K562 (cell line): Measurements from ENCODE around the gene FMOD. TPM values are rescaled to one million over a fixed set of nuclear protein-coding genes. Genes with fewer than 3 reads are reported as not detected.

Experiments used
- ATAC-seq: fragments of 200-7000 bp; cut with Tn5 transposase; 3 replicates; pipeline ENCODE4 v1.9.1; 2020; ENCODE audit warnings: moderate library complexity
- BruUV-seq: library from RNA; stranded (reverse); fragments of 400-500 nt; replicated peaks from 2 replicates; lab custom pipeline; 2021; lab: Mats Ljungman, UMichigan
- CTCF ChIA-PET: fragments of 300-600 bp; formaldehyde crosslinking; extraction: SDS; loops from one replicate; lab custom pipeline; 2021; ENCODE audit warnings: low intra/inter-chr PET ratio; lab: Yijun Ruan, JAX
- POLR2A ChIA-PET: fragments of 300-600, 350-650 bp; sonication (Branson Sonifier 250); formaldehyde crosslinking; extraction: SDS; loops from one replicate; lab custom pipeline; 2021; ENCODE audit warnings: antibody characterized with exemption, inconsistent platforms; lab: Yijun Ruan, JAX
- DNase-seq, 4 experiments: peaks; one replicate each; pipeline versions ENCODE4 v3.0.0 to v3.0.0-alpha.2; 2011 to 2018; ENCODE audit warnings: low spot score in 3 of 4, mixed read lengths in 3 of 4; ENCODE audit errors: extremely low read depth in 1 of 4
- FAIRE-seq: peaks from 2 replicates; lab custom pipeline; 2011; peaks lifted over from hg19 to GRCh38; lab: Jason Lieb, UNC
- H2AFZ ChIP-seq: 2 replicates; pipeline ENCODE4 v1.6.0; 2011; ENCODE audit warnings: low read depth, low read length, control low read depth, inconsistent platforms
- H3K27ac ChIP-seq: fragments of 200-600 bp; 3 replicates; pipeline ENCODE4 v1.8.0; 2011; ENCODE audit warnings: low read depth, mild to moderate bottlenecking, control low read depth, inconsistent platforms, low read length, moderate library complexity, mixed read lengths; ENCODE audit errors: extremely low read depth
- H3K27me3 ChIP-seq, 2 experiments: fragments of 300-600 bp in 1 of 2; 2 replicates in 1 of 2; 3 replicates in 1 of 2; pipeline versions ENCODE4 v1.6.0 to v1.8.0; 2011; ENCODE audit warnings: inconsistent platforms in 2 of 2, low read length in 2 of 2, mild to moderate bottlenecking in 1 of 2, mixed read lengths in 1 of 2, moderate library complexity in 1 of 2; ENCODE audit not compliant: control insufficient read depth in 2 of 2, insufficient read depth in 2 of 2
- H3K36me3 ChIP-seq: fragments of 300-600 bp; 3 replicates; pipeline ENCODE4 v1.8.0; 2011; ENCODE audit warnings: mild to moderate bottlenecking, low read length, inconsistent platforms; ENCODE audit not compliant: control insufficient read depth, insufficient read depth
- H3K4me1 ChIP-seq, 2 experiments: fragments of 200-600 bp in 1 of 2; replicated peaks in 1 of 2; 2 replicates in 1 of 2; 3 replicates in 1 of 2; pipeline versions ENCODE4 v1.5.1 to v1.8.0; 2011; ENCODE audit warnings: inconsistent platforms in 2 of 2, low read length in 2 of 2, mild to moderate bottlenecking in 1 of 2, mixed read lengths in 1 of 2, moderate library complexity in 1 of 2; ENCODE audit not compliant: control insufficient read depth in 2 of 2, insufficient read depth in 2 of 2
- H3K4me2 ChIP-seq: 2 replicates; pipeline ENCODE4 v1.6.1; 2011; ENCODE audit warnings: low read length, control low read depth, inconsistent platforms, mixed read lengths; ENCODE audit not compliant: insufficient read depth
- H3K4me3 ChIP-seq: fragments of 200-600 bp; sonication (generic), shearing (Covaris generic); 2 replicates; pipeline ENCODE4 v1.5.1; 2016; ENCODE audit warnings: control low read depth, inconsistent platforms
- H3K79me2 ChIP-seq: fragments of 200-600 bp; 3 replicates; pipeline ENCODE4 v1.8.0; 2011; ENCODE audit warnings: low read length, inconsistent platforms; ENCODE audit not compliant: control insufficient read depth, insufficient read depth
- H3K9ac ChIP-seq, 2 experiments: 2 replicates each; pipeline versions ENCODE4 v1.6.0 to v1.6.1; 2011; ENCODE audit warnings: low read depth in 2 of 2, low read length in 2 of 2, control low read depth in 1 of 2, inconsistent platforms in 1 of 2, mild to moderate bottlenecking in 1 of 2, mixed read lengths in 1 of 2; ENCODE audit not compliant: insufficient read depth in 1 of 2
- H3K9me1 ChIP-seq: one replicate; pipeline ENCODE4 v1.6.0; 2011; ENCODE audit warnings: inconsistent platforms, mild to moderate bottlenecking, low read length, moderate library complexity; ENCODE audit not compliant: control insufficient read depth, insufficient read depth
- H3K9me3 ChIP-seq: replicated peaks from 2 replicates; pipeline ENCODE4 v1.5.1; 2011; ENCODE audit warnings: low read depth, low read length, inconsistent platforms; ENCODE audit not compliant: control insufficient read depth, insufficient read depth
- H4K20me1 ChIP-seq: replicated peaks from 2 replicates; pipeline ENCODE4 v1.6.1; 2011; ENCODE audit warnings: low read length, inconsistent platforms, mixed read lengths; ENCODE audit not compliant: control insufficient read depth, insufficient read depth
- DPF2 ChIP-seq: fragments of 450-650 bp; IDR thresholded peaks from 2 replicates; pipeline ENCODE4 v1.6.1; 2016
- FOSL1 ChIP-seq: fragments of 200-800 bp; sonication (Bioruptor generic); conservative IDR thresholded peaks from 2 replicates; pipeline ENCODE4 v1.6.1; 2016; ENCODE audit warnings: missing genetic modification characterization, missing compliant biosample characterization
- GABPA ChIP-seq: fragments of 200-800 bp; sonication (Bioruptor generic); conservative IDR thresholded peaks from 2 replicates; pipeline ENCODE4 v1.6.1; 2016; ENCODE audit warnings: low read depth, missing genetic modification characterization, missing compliant biosample characterization
- MYC ChIP-seq, 2 experiments: fragments of 250-450 bp in 1 of 2; sonication (Bioruptor Pico) in 1 of 2; IDR thresholded peaks; 2 replicates each; pipeline versions ENCODE4 v1.5.1 to v1.6.1; 2012 to 2021; ENCODE audit warnings: low read depth in 2 of 2, borderline replicate concordance in 1 of 2, improper control_type of control experiment in 1 of 2, low read length in 1 of 2, mild to moderate bottlenecking in 1 of 2, moderate library complexity in 1 of 2
- RNF2 ChIP-seq: sonication (generic); IDR thresholded peaks from 2 replicates; pipeline ENCODE4 v1.6.1; 2016
- TCF3 ChIP-seq: sonication (generic); formaldehyde crosslinking; IDR thresholded peaks from 2 replicates; pipeline ENCODE4 v1.4.0; 2020; ENCODE audit warnings: mild to moderate bottlenecking, missing genetic modification reagents
- ZNF134 ChIP-seq: fragments of 250-450 bp; sonication (Bioruptor Pico); conservative IDR thresholded peaks from 2 replicates; pipeline ENCODE4 v1.4.0; 2020
- ZNF311 ChIP-seq: fragments of 250-450 bp; sonication (Bioruptor Pico); IDR thresholded peaks from 2 replicates; pipeline ENCODE4 v1.4.0; 2020; ENCODE audit warnings: mild to moderate bottlenecking, moderate library complexity
- ZNF444 ChIP-seq: fragments of 250-450 bp; sonication (Bioruptor Pico); IDR thresholded peaks from 2 replicates; pipeline ENCODE4 v1.4.0; 2020; ENCODE audit warnings: mild to moderate bottlenecking, moderate library complexity
- WGBS: fragments of 100-300 bp; shearing (Covaris generic); methylation state at CpG from one replicate; pipeline ENCODE4 v1.1.6; 2016; ENCODE audit warnings: low coverage, mixed read lengths; ENCODE audit not compliant: insufficient coverage; ENCODE audit errors: missing lambda C conversion rate; 5-methylcytosine and 5-hydroxymethylcytosine counted together
- in situ Hi-C: fragments of 300-500 bp; cut with MboI; formaldehyde crosslinking; loops from 4 replicates; pipeline ENCODE4 v1.15.0; 2018; ENCODE audit warnings: inconsistent platforms, mixed read lengths
- intact Hi-C: fragments of 100-400 bp; cut with micrococcal nuclease; formaldehyde crosslinking; loops from 2 replicates; pipeline ENCODE4 v1.14.2; 2022
- polyA plus RNA-seq, 8 experiments: library from polyadenylated mRNA; depleted of rRNA in 4 of 8; stranded (reverse) in 5 of 8; unstranded in 3 of 8; fragments of >200 nt; fragmentation: Nextera tagmentation in 2 of 8; fragmentation: Illumina TruSeq in 1 of 8; extraction: Ambion mirVana in 2 of 8; extraction: Trizol in 1 of 8; gene quantifications; 2 replicates each; pipeline versions ENCODE4 v1.2.1 to v1.2.3, GENCODE V29; 2011 to 2014; ENCODE audit warnings: inconsistent platforms in 1 of 8, missing spikeins in 1 of 8
- total RNA-seq, 7 experiments: library from RNA; depleted of rRNA in 6 of 7; stranded (reverse); fragments of >200 nt in 6 of 7; fragmentation: Illumina TruSeq in 2 of 7; extraction: Trizol in 2 of 7; gene quantifications; 2 replicates each; pipeline versions ENCODE4 v1.2.1 to v1.2.3, GENCODE V29; 2011 to 2021; ENCODE audit warnings: low replicate concordance in 1 of 7
- TF ChIP-seq, protein P1 (sequence below): sonication (generic); formaldehyde crosslinking; IDR thresholded peaks from 2 replicates; pipeline ENCODE4 v1.8.0; 2023; ENCODE audit warnings: missing genetic modification reagents, mild to moderate bottlenecking, borderline replicate concordance
- TF ChIP-seq, protein P2 (sequence below), 2 experiments: fragments of 150-350 bp in 1 of 2; IDR thresholded peaks; 2 replicates each; pipeline ENCODE4 v1.6.1; 2012 to 2016; ENCODE audit warnings: low read depth in 2 of 2, low read length in 2 of 2, mild to moderate bottlenecking in 1 of 2, moderate library complexity in 1 of 2

Gene FMOD
- total and polyA plus RNA-seq, 9 of the 15 experiments (the other 6 are each of a cell fraction or from before 2014, with no cell fraction given), result 0.03 to 0.13 (median 0.03) TPM; not detected in 6

DNA sequence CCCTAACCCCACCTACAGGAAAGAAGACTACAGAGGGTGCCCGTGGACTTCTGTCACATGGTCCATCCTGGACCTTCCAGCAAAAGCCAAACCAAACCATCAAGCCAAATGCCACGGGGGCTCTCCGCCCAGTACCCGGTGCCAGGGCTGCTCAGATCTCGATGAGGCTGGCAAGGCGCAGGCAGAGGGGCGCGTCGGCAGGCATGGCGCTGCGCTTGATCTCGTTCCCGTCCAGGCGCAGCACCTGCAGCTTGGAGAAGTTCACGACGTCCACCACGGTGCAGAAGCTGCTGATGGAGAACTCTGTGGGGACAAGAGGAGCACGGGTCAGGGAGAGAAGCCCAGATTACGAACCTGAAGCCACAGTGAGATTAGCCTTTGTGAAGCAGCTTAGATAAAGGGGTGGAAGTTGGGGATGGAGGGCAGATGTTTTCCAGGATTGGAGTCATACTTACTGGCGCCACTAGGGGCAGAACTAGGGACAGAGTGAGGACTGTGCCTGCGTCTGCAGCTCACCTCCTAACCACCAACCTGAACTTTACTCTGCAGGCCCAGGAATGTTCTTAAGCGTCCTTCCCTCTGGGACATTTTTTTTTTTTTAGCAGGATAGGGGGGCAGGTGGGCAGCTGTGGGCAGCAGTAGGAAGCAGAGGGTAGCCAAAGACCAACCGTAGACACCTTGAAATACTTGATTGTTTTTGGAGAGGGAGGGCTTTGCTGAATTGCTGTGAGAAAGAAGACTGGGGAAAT, 8.6 kb downstream of the FMOD start:
- DNase-seq (peak; percentile 78 to 87 (median 84)), ATAC-seq (peak; percentile 91), FAIRE-seq (peak; percentile 93)
- peaks cover 39 to 61% of the 10 kb centered on the region in 2 experiments for H3K27me3 ChIP-seq
- no peaks in the 10 kb centered on the region for H3K36me3 ChIP-seq
- H3K79me2 ChIP-seq, result no peaks in the 10 kb centered on the region
- peaks cover 0 to 4% of the 10 kb centered on the region in 2 experiments; a peak in 3 of 5 replicates for H3K4me1 ChIP-seq
- no peak overlapping the region for H3K27ac ChIP-seq
- ChIA-PET POLR2A (interaction anchor here (0.7 to 1.6 kb wide), 6 partner anchors 12 to 135 kb away, joined by 3 to 8 read pairs (median 4); no protein-coding TSS in a partner anchor), CTCF (interaction anchor here (0.6 to 8.9 kb wide), 5 partner anchors 9 to 145 kb away, joined by 3 to 226 read pairs (median 8); no protein-coding TSS in a partner anchor)
- no peak overlapping the region for H3K4me2 ChIP-seq
- WGBS, result 22% methylated on average over 23 of the region's 23 CpGs
- H2AFZ ChIP-seq, result no peak overlapping the region
- H4K20me1 ChIP-seq, result peaks cover 6% of the 10 kb centered on the region; the same call in 1 of the 2 replicates
- intact Hi-C loops, result loop anchor here (5.0 kb wide), 1 partner anchor 360 kb away; no protein-coding TSS in a partner anchor
- in situ Hi-C loops, result loop anchor here (5.0 kb wide), 2 partner anchors 100 to 145 kb away; no protein-coding TSS in a partner anchor
- peak overlapping the region in 1 of 2 experiments; percentile 17; a peak in 1 of 4 replicates for H3K9ac ChIP-seq
- no peaks in the 10 kb centered on the region for H3K9me3 ChIP-seq
- H3K9me1 ChIP-seq, result no peaks in the 10 kb centered on the region
- BruUV-seq, result no TSS peak
- H3K4me3 ChIP-seq, result no peak overlapping the region
- no peak for TF ChIP-seq ZNF444 (CRISPR knock-in tag)
- TF ChIP-seq DPF2, result 0 out of 2 replicates have a peak, but pooled peaks have one; percentile 19
- 0 out of 2 replicates have a peak, but pooled peaks have one; percentile 17 for TF ChIP-seq MYC (IDR thresholded peaks at IDR 0.05; ENCODE audit: low read depth, low read length)
- no peak for TF ChIP-seq MYC (CRISPR knock-in tag; IDR thresholded peaks at IDR 0.05; ENCODE audit: borderline replicate concordance, low read depth)
- TF ChIP-seq RNF2, result no peak
- TF ChIP-seq FOSL1 (tag), result no peak
- TF ChIP-seq, protein P1, sequence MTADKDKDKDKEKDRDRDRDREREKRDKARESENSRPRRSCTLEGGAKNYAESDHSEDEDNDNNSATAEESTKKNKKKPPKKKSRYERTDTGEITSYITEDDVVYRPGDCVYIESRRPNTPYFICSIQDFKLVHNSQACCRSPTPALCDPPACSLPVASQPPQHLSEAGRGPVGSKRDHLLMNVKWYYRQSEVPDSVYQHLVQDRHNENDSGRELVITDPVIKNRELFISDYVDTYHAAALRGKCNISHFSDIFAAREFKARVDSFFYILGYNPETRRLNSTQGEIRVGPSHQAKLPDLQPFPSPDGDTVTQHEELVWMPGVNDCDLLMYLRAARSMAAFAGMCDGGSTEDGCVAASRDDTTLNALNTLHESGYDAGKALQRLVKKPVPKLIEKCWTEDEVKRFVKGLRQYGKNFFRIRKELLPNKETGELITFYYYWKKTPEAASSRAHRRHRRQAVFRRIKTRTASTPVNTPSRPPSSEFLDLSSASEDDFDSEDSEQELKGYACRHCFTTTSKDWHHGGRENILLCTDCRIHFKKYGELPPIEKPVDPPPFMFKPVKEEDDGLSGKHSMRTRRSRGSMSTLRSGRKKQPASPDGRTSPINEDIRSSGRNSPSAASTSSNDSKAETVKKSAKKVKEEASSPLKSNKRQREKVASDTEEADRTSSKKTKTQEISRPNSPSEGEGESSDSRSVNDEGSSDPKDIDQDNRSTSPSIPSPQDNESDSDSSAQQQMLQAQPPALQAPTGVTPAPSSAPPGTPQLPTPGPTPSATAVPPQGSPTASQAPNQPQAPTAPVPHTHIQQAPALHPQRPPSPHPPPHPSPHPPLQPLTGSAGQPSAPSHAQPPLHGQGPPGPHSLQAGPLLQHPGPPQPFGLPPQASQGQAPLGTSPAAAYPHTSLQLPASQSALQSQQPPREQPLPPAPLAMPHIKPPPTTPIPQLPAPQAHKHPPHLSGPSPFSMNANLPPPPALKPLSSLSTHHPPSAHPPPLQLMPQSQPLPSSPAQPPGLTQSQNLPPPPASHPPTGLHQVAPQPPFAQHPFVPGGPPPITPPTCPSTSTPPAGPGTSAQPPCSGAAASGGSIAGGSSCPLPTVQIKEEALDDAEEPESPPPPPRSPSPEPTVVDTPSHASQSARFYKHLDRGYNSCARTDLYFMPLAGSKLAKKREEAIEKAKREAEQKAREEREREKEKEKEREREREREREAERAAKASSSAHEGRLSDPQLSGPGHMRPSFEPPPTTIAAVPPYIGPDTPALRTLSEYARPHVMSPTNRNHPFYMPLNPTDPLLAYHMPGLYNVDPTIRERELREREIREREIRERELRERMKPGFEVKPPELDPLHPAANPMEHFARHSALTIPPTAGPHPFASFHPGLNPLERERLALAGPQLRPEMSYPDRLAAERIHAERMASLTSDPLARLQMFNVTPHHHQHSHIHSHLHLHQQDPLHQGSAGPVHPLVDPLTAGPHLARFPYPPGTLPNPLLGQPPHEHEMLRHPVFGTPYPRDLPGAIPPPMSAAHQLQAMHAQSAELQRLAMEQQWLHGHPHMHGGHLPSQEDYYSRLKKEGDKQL (CRISPR knock-in tag), result no peak
- TF ChIP-seq ZNF311 (CRISPR knock-in tag), result no peak
- TF ChIP-seq, protein P2, sequence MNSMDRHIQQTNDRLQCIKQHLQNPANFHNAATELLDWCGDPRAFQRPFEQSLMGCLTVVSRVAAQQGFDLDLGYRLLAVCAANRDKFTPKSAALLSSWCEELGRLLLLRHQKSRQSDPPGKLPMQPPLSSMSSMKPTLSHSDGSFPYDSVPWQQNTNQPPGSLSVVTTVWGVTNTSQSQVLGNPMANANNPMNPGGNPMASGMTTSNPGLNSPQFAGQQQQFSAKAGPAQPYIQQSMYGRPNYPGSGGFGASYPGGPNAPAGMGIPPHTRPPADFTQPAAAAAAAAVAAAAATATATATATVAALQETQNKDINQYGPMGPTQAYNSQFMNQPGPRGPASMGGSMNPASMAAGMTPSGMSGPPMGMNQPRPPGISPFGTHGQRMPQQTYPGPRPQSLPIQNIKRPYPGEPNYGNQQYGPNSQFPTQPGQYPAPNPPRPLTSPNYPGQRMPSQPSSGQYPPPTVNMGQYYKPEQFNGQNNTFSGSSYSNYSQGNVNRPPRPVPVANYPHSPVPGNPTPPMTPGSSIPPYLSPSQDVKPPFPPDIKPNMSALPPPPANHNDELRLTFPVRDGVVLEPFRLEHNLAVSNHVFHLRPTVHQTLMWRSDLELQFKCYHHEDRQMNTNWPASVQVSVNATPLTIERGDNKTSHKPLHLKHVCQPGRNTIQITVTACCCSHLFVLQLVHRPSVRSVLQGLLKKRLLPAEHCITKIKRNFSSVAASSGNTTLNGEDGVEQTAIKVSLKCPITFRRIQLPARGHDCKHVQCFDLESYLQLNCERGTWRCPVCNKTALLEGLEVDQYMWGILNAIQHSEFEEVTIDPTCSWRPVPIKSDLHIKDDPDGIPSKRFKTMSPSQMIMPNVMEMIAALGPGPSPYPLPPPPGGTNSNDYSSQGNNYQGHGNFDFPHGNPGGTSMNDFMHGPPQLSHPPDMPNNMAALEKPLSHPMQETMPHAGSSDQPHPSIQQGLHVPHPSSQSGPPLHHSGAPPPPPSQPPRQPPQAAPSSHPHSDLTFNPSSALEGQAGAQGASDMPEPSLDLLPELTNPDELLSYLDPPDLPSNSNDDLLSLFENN (IDR thresholded peaks at IDR 0.05; ENCODE audit: low read depth in 2 of 2, low read length in 2 of 2), result 0 out of 4 replicates have a peak, but pooled peaks of 1 of the 2 experiments have one; percentile 34
- no peak for TF ChIP-seq GABPA (tag)
- TF ChIP-seq TCF3 (CRISPR knock-in tag), result peak; percentile 59
- no peak for TF ChIP-seq ZNF134 (CRISPR knock-in tag)
